Neural cell (in vitro differentiated cells): ENCODE measurements around the gene VEZF1.

Experiments
- CTCF ChIP-seq: fragments of 450-650 bp; IDR thresholded peaks from 2 replicates; pipeline ENCODE4 v1.5.1; 2014; ENCODE audit warnings: antibody characterized with exemption, mild to moderate bottlenecking, moderate library complexity; ENCODE audit not compliant: poor library complexity, severe bottlenecking
- EP300 ChIP-seq: fragments of 450-650 bp; conservative IDR thresholded peaks from 2 replicates; pipeline ENCODE4 v1.6.1; 2014; ENCODE audit warnings: antibody characterized with exemption, mild to moderate bottlenecking, moderate library complexity; ENCODE audit not compliant: poor library complexity, severe bottlenecking
- EZH2 ChIP-seq: fragments of 200-600, 300-800 bp; shearing (Covaris generic), sonication (generic); IDR thresholded peaks from 2 replicates; pipeline ENCODE4 v1.6.1; 2014; ENCODE audit warnings: antibody characterized with exemption, low read length, borderline replicate concordance, mild to moderate bottlenecking; ENCODE audit not compliant: insufficient read depth, poor library complexity, severe bottlenecking
- POLR2AphosphoS5 ChIP-seq: IDR thresholded peaks from 2 replicates; pipeline ENCODE4 v1.6.1; 2012
- RAD21 ChIP-seq: fragments of 450-650 bp; conservative IDR thresholded peaks from 2 replicates; pipeline ENCODE4 v1.6.1; 2014; ENCODE audit warnings: antibody characterized with exemption, mild to moderate bottlenecking, moderate library complexity
- REST ChIP-seq: IDR thresholded peaks from 2 replicates; pipeline ENCODE4 v1.6.1; 2012; ENCODE audit warnings: borderline replicate concordance
- TAF1 ChIP-seq: IDR thresholded peaks from 2 replicates; pipeline ENCODE4 v1.6.1; 2012; ENCODE audit warnings: low read depth

- TF ChIP-seq EP300 (no peak), POLR2AphosphoS5 (no peak), CTCF (no peak), EZH2 (no peak), RAD21 (no peak), REST (no peak), TAF1 (no peak)
Measured at GRCh38 chr17:57979076-57979475, 9.0 kb downstream of the VEZF1 start.
